ENCODE data around the gene NUAK1.

NUAK1 gene

DNA sequence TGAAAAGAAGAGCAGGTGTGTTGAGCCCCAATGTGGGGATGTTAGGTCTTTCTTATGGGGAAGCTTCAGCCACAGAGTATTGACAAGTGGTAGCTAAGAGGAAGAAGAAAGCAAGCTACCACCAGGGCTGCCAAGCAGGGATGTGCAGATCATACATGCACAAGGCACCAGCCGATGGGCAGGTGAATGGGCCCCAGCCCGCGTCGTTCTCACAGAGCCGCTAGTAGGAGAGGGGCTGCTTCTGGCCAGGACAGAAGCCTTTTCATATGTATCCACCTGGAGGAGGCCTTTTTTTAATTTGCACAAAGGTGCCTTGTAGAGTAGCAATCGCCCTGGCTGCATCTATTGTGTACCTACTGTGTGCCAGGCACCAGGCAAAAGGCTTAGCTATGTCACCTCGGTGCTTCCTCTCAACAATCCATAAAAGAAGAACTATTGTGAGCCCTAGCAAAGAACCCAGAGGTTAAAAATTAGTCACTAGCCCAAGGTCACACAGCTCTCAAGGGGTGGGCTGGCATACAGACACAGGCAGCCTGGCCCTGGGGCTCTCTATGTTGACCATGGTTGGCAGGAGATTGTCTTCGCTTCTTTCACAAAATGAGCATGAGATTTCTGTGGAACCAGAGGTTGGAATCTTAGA is 8.2 kb downstream of the NUAK1 start:
- DNase-seq (ENCODE audit: low read depth), result no peak

DNA sequence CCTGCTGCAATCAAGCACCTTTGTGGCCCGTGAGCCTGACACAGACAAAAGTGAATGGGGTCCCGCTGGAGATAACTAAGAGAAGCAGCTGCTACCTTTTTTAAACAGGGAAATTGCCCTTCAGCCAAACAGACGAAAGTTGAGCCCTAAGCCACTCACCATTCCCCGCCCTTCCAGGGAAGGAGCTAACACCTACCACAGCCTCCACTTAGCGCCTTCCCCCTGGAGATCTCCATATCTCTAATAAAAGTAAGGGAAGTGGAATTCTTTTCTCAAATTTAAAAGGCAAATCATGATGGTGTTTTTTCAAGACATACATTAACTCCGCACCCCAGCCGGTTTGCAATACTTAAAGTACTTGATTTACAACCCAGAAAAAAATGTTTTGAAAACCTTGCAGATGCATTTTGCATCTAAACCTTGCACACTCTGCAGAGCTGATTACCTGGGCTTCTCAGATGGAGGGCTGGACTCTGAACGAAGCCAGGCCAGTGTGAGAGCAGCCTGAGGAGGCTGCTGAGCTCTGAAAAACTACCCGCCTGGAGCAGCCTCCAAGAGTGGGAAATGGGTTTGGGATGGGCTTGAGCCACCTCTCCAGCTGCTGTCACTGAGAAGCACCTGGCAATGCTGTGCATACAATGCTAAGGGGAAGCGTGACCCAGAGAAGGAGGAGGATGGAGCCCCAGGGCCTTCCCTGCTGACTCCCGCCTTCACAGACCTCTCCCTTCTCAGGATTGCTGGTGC is 10.0 kb downstream of the NUAK1 start:
- no peak for DNase-seq (ENCODE audit: low read depth)

DNA sequence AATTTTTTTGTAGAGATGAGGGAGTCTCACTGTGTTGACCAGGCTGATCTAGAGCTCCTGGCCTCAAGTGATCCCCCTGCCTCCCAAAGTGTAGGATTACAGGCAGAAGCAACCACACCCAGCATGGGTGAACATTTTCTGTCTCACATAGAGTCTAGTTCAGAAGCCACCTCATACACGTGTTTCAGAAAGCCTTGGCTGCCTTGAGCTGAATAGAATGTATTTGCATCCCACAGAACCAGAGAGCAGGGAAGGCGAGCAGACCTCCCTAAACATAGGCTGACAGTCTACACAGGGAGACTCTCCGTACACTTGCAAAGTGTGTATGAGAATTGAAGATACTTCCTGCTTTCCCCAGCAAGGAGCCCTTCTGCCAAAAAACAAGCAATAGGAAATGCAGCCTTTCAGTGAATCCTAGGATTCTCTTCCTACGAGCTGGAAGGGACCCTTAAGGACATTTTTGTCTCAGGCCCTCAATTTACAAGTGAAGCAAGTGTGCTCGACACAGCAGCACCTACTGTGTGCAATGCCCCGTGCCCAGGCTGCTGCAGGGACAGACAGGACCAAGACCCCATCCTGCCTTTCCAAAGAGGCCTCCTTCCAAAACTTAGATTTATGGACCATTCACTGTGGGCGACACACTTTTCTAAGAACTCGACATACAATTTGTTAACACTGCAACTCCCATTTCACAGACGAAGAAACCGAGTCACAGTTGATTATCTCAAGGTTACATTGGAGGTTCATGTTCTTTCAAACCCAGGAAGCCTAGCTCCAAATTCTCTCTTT is 11.2 kb downstream of the NUAK1 start:
- DNase-seq (ENCODE audit: low read depth), result no peak

DNA sequence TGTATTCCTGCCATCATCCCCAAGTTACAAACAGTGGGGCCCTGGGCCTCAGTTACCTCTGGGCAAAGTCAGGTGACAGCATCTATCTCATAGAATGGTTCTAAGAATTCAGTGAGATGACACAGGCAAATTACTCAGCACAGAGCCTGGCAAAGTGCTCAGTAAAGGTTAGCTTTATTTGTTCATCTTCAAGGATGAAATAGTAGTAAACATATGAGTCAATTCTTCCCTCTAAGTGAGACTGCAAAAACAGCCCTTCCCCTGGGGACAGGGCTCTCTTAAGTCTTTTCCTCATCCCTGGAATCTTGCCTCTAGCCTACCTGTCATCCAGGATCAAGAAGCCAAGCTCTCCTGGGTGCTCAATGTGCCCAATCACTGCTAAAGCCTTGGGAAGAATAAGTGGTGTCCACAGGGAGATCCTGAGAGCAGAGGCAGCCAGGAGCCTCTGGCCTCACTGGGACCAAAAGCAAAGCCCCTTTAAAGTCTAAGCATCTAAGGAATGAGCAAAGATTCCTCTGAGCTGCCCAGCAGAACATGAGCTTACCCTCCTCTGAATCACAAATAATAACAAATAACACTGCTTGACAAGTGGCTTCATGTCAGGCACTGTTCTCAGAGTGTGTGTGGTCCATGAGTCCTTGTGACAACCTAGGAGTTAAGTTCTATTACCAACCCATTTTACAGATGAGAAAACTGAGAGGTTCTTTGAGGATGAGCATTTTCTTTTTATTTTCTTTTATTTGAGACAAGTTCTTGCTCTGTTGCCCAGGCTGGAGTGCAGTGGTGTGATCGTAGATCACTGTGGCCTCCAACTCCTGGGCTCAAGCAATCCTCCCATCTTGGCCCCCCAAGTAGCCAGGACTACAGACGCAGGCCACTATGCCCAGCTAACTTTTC is 12.1 kb downstream of the NUAK1 start:
- no peak for DNase-seq (ENCODE audit: low read depth)

DNA sequence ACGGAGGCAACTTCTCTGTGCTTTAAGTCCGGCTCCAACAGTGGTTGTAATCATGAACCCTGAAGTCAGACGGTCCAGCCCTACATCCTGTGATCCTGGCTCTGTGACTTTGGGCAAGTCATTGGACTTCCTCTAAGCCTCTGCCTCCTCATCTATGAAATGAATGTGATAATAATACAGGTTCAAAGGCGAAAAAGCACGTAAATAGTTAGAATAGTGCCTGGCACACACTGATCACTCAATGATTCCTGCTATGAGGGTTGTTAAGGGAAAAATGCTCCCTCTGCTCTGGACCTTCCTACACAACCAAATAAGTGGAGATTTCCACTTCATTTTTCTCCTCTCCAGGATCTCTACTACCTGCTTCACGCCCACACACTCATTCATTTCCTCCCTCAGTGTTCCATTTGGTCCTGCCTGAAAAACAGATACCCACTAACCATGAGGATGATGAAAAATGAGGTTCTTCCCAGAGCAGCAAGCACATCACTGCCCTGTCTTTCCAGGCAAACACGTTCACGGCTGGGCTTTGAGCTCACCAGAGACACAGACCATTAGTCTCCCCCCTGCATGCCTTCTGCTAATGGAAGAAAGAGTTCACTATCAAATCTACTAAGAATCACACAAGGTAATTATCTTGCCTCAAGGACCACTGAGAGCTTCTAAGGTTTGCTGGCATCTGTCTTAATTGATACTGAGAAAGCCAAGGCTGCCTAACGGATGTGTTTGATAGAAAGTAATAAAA is 13.2 kb downstream of the NUAK1 start:
- DNase-seq (ENCODE audit: low read depth), result no peak

DNA sequence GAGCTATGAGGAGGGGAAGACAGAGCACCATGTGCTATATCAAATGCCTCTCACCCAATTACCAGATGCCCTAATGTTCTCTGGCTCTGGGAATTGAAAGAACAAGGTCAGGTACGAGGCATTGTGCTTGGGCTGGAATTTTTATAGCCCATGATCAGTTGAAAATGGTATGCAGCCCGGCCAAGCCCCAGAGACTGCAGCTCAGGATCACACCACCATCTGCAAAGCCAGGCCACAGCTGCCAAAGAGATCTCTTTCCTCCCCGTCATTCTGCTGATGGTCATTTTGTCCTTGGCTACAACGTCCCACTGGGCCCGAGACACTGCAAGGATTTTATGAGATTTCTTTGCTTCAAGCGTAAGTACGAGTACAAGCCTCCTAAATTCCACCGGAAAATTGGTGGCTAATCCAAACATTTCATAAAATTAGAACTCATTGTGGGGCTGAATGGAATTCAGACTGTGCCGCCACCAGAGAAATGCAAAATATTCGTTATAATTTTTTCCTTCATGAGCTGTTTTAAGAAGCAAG is 15.1 kb downstream of the NUAK1 start:
- DNase-seq (ENCODE audit: low read depth), result no peak

DNA sequence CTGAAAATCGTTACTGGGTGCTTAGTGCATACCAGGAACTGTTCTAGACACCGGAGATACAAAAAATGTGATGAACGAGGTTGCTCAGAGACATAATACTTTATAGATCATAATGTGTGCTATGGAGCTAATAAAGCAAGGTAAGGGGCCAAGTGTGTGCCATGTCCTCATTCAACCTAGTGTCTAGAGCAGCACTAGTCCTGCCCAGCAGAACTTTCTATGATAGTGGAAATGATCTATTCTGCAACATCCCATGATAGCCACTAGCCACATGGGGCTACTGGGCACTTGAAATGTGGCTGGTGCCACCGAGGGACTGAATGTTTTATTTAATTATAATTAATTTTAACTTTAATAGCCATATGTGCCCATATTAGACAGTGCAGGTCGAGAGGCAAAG is 15.6 kb downstream of the NUAK1 start:
- no peak for DNase-seq (ENCODE audit: low read depth)

DNA sequence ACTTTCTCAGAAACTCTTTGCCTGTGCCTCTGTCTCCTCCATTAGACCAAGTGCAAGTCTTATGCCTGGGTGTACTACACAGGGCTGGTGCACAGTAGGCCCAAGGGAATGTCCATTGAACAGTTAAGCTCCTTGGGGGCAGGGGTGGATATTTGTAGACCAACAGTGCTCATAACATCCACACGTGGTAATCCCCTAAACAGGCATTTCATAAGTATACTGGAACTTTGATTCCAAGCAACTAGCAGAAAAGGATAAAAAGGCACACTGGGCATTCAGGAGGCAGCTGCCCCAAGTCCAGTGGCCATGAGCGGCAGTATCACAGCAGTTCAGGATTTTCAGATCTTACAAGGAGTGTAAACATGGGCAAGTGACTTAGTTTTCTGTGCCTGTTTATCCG is 16.8 kb downstream of the NUAK1 start:
- no peak for DNase-seq (ENCODE audit: low read depth)

DNA sequence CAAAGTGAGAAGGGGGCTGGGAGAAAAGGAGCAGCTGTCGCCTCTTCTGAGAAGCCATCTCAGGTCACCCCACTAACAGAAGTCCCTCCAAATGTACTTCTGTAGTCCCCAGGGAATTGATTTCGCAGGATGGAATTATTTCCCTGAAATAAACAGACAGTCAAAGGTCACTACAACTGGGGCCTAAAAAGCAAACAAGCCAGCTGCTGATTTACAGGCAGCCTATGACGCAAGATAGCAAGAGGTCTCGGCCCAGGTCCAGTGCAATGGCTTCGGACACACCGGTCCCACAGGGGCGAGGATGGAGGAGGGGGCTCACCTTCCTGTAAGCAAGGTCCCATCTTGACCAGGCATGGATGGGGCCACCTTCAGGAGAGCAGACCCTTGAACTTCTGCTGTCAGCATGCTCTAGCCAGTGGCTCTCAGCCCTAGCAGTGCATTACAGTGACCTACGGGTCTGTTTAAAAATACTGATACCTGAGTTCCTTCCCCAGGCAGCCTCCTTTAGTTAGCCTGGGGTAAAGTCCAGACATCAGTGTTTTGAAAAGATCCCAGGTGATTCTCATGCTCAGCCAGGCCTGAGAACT is 18.1 kb downstream of the NUAK1 start:
- no peak for DNase-seq (ENCODE audit: low read depth)

DNA sequence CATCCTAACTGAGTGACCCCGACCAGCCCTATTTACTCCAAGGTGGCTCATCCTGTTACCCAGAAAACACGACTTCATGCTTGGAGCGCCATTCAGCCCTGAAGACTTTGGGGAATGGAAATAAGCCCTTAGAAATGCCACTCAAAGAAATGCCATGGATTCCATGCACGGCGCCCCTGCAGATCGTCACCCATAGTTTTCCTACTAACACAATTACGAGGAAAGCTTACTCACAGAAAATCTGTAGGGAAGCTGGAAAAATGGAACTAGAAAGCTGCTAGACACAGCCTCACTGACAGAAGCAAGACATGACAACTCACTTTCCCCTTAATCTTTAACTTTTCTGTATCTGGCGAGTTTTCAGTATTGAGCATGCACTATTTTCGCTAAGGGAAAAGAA is 19.5 kb downstream of the NUAK1 start:
- no peak for DNase-seq (ENCODE audit: low read depth)

DNA sequence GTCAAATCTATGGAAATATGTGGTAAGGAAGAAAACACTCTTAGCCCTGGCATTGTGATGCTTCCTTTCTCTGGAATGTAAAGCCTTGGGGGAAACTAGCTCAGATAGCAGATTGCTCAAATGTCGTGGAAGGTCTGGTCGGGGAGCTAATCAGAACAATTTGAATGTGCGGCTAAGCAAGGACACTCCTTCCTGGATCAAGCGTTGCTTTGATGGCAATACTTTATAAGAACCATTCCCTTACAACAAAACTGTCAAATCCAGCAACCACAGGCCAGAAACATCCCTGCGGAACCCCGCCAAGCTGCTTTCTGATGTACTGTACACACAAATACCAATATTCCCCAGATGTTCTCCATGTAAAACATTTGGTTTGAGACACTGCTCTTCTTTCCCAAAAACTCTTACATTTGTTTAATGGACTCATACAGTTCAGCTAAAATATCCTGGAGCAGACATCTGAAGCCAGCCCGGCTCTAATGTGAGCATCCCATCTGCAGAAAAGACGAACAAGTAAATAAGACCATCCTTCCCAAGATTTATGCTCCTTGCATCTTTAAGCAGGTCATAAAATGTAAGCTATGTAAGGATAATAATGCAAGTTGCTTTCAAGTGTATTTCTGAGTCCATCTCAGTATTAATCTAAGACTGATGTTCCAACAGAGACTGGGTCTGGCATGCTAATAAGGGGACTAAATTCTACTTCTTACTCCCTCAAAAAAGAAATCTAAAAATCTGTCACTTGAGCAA is 20.2 kb downstream of the NUAK1 start:
- DNase-seq (ENCODE audit: low read depth), result no peak

DNA sequence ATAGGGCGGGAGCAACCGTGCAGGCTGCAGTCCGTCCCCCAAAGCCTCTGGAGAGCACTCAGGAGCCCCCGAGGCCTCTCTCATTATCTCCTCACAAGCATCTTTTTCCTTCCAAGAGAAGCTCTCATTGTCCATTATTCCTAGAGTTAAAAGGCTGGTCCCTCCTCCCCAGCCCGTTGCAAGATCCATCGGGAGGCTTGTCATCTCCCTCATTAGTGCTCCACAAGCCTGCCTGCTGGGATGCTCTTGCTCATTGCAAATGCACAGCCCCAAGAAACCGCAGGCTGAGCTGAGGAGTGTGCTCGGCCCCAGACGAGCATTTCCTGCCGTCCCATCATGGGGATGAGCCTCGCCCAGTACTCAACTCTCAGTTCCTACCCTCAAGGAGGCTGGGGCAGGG is 23.3 kb downstream of the NUAK1 start:
- no peak for DNase-seq (ENCODE audit: low read depth)

DNA sequence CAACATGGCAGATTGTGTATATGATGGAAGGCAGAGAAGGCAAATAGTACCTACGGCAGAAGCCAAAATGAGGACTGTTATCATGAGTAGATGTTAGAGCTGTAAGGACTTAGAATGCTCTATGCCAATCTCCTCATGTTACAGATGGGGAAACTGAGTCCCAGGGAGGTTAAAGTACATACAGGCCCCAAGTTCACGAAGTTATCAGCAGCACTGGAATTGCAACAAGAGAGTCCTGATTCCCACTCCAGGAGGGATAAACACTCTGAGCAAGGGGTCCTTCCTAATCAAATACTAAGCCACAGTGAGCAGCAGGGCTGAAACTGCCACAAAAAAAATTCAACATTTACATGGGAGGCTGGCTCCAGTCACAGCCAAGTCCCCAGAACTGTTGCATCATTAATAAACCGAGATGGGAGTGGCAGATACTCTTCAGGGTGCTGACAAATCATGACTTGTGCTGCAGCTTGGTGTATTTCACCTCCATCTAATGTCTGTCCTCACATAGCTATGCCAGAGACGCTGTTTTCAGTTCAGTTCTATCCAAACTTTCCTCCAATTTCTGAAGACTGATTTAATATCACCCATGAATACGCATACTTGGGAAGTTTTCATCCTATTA is 24.2 kb downstream of the NUAK1 start:
- DNase-seq (ENCODE audit: low read depth), result no peak

DNA sequence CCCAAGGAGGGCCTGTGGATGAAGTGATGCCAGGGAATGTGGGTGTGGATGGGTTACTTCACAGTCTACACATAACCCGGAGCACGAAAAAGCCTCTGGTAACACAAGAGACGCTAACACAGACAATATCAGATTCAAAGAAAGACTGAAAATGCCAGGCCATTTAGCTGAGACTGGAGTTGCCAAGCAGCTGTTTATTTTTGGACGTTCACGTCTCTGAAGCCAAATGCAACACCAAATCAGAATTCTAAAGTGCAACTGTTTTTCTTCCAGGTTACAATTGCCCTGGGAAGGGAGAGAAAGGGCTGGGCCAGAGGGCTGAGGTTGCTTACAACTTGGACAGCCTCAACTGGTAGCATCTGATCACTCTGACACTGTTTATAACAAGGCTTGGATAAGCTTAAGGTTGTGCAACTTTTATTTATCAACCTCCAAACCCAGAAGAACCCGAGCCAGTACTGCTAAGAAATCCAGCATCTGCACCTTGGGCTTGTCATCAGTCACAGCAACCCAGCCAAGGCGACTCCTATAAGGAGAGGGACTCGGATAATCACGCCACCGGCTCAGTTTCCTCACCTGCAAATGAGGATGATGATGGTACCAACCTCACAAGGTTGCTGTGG is 24.8 kb downstream of the NUAK1 start:
- DNase-seq (ENCODE audit: low read depth), result no peak

DNA sequence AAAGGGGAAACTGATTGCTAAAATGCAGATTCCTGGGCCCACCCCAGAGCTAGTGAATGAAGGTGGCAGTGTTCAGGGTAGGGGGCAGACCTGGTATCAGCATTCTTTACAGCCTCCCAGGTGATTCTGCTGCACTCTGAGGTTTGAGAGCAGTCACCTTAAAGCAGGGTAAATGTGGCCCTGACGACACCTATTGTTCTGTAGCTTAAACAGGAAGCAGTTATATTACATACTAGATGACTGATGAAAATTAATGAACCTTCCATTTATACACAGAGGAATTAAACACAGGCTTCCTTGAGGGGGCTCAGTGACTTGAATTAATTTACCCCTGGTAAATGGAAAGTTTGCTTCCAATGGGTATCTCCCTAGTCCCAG is 25.3 kb downstream of the NUAK1 start:
- no peak for DNase-seq (ENCODE audit: low read depth)

DNA sequence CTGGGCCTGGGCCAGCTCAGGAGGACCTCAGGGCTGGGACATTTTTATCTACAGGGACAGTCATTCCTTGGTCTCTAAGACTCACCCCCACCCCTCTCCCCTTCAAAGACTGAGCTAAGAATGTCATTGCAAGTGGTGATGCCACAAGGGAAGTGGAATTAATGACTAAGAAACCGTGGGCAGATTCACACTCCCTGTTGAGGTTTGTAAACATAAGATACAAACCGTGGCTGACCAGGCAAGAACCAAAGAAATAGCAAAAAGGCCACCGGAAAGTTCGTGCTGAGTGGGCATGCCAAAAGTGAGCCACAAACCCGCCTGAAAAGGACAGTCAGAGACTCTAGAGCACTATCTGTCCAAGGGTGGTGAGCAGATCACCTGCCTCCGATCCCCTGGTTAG is 25.7 kb downstream of the NUAK1 start:
- no peak for DNase-seq (ENCODE audit: low read depth)

DNA sequence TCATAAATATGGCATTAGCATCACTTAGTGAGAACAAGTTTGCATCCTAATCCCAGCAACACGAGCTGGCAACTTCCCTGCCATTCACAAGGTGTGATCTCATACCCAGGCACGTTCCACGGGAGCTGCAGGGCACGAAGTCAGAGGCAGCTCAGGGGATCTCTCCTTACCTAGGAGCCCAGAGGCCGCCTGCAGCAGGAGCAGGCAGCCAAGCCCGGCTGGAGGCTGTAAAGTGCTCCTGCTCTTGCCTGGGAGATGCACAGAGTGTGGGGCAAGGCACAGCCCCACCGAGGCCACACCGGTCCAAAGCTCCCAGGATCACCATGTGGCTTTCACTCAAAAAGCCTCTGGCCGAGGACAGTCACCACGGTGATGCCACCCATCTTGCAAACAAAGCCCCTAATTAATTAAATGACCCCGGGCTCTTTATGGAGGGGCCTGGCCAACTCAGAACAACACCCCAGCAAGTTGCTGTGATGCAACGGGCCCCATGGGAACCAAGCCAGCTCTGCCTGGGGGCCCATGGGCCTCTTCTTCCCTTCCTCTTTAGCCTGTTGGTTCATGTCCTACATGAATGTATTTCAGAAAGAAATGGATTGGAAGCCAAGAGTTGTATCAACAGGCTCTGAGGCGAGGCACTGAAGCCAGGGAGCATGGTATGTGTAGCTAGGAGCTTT is 26.5 kb downstream of the NUAK1 start:
- no peak for DNase-seq (ENCODE audit: low read depth)

DNA sequence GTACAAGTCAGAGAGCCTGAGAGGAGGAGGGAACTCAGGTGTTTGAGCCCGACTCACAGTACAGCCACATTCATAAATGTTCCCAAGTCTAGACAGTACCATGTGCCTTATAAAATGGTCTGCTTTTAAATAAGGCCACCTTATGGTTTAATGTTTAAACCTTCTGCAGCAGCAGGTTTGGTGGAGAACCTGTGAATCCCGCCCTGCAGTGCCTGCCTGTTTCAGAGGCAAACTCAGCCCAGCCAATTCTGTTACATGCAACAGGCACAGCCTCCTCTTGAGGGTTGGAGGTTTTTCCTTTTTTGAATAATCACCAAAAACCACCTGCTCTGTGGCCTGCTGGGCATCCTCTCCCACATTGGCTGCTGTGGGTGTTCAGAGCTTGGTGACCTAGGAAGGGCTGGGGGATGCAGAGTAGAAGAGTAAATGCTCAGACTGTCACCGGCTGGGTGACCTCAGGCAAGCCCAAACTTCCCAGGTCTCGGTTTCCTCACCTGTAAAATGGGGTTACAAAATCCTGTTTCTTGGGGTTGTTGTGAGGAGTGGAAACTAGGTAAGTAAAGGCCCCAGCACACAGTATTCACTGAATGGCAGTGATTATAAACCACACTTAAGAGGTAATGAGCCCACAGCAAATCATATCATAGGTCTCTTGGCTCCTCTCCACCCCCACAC is 28.0 kb downstream of the NUAK1 start:
- DNase-seq (ENCODE audit: low read depth), result no peak
